GM23338 (cell line): ENCODE data around the gene TUBA8.
"Not testable (repeated sequence)": the region's sequence is repeated elsewhere in the genome, so short reads cannot be mapped to it uniquely, and the experiment has no call there.

Experiments used
- CREB1 ChIP-seq: fragments of 250-450 bp; sonication (Bioruptor Pico); IDR thresholded peaks from 2 replicates; pipeline ENCODE4 v1.5.0; 2020; ENCODE audit warnings: low read depth, mild to moderate bottlenecking, moderate library complexity
- ETS1 ChIP-seq: IDR thresholded peaks from 2 replicates; pipeline ENCODE4 v1.6.1; 2016; ENCODE audit warnings: antibody characterized with exemption
- EZH2 ChIP-seq: fragments of 200-600 bp; sonication (generic); IDR thresholded peaks from one replicate; pipeline ENCODE4 v1.8.0; 2017; ENCODE audit warnings: antibody characterized with exemption, mild to moderate bottlenecking, low read depth; ENCODE audit not compliant: unreplicated experiment
- EZH2phosphoT487 ChIP-seq: fragments of 200-600 bp; sonication (generic); IDR thresholded peaks from one replicate; pipeline ENCODE4 v1.8.1; 2018; ENCODE audit warnings: antibody characterized with exemption; ENCODE audit not compliant: unreplicated experiment
- JUNB ChIP-seq: IDR thresholded peaks from one replicate; pipeline ENCODE4 v1.6.1; 2016; ENCODE audit warnings: antibody characterized with exemption; ENCODE audit not compliant: unreplicated experiment
- NANOG ChIP-seq: IDR thresholded peaks from 2 replicates; pipeline ENCODE4 v1.6.1; 2016; ENCODE audit warnings: antibody characterized with exemption, borderline replicate concordance
- POLR2AphosphoS5 ChIP-seq: IDR thresholded peaks from 2 replicates; pipeline ENCODE4 v1.6.1; 2016; ENCODE audit warnings: antibody characterized with exemption, low read depth
- STAT1 ChIP-seq: IDR thresholded peaks from one replicate; pipeline ENCODE4 v1.6.1; 2016; ENCODE audit warnings: antibody characterized with exemption; ENCODE audit not compliant: unreplicated experiment
- TF ChIP-seq, protein P1 (sequence below), 2 experiments: fragments of 200-600 bp in 1 of 2; sonication (generic) in 1 of 2; conservative IDR thresholded peaks; 2 replicates each; pipeline versions ENCODE4 v1.5.1 to v1.6.1; 2016 to 2017; ENCODE audit warnings: antibody characterized with exemption in 2 of 2, low read depth in 2 of 2, mild to moderate bottlenecking in 2 of 2, moderate library complexity in 1 of 2
- TF ChIP-seq, protein P2 (sequence below): IDR thresholded peaks from one replicate; pipeline ENCODE4 v1.6.1; 2018; ENCODE audit warnings: antibody characterized with exemption; ENCODE audit not compliant: unreplicated experiment

GRCh38 chr22:18071307-18071967 is 39.2 kb upstream of the TUBA8 start:
- not testable (repeated sequence) for TF ChIP-seq POLR2AphosphoS5; NANOG; EZH2; EZH2phosphoT487; CREB1 (CRISPR knock-in tag); JUNB; STAT1; ETS1
- TF ChIP-seq, protein P1, sequence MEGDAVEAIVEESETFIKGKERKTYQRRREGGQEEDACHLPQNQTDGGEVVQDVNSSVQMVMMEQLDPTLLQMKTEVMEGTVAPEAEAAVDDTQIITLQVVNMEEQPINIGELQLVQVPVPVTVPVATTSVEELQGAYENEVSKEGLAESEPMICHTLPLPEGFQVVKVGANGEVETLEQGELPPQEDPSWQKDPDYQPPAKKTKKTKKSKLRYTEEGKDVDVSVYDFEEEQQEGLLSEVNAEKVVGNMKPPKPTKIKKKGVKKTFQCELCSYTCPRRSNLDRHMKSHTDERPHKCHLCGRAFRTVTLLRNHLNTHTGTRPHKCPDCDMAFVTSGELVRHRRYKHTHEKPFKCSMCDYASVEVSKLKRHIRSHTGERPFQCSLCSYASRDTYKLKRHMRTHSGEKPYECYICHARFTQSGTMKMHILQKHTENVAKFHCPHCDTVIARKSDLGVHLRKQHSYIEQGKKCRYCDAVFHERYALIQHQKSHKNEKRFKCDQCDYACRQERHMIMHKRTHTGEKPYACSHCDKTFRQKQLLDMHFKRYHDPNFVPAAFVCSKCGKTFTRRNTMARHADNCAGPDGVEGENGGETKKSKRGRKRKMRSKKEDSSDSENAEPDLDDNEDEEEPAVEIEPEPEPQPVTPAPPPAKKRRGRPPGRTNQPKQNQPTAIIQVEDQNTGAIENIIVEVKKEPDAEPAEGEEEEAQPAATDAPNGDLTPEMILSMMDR (conservative IDR thresholded peaks at IDR 0.05; ENCODE audit: low read depth in 2 of 2) = 0 out of 4 replicates have a peak, but pooled peaks of 1 of the 2 experiments have one; percentile 6
- TF ChIP-seq, protein P2, sequence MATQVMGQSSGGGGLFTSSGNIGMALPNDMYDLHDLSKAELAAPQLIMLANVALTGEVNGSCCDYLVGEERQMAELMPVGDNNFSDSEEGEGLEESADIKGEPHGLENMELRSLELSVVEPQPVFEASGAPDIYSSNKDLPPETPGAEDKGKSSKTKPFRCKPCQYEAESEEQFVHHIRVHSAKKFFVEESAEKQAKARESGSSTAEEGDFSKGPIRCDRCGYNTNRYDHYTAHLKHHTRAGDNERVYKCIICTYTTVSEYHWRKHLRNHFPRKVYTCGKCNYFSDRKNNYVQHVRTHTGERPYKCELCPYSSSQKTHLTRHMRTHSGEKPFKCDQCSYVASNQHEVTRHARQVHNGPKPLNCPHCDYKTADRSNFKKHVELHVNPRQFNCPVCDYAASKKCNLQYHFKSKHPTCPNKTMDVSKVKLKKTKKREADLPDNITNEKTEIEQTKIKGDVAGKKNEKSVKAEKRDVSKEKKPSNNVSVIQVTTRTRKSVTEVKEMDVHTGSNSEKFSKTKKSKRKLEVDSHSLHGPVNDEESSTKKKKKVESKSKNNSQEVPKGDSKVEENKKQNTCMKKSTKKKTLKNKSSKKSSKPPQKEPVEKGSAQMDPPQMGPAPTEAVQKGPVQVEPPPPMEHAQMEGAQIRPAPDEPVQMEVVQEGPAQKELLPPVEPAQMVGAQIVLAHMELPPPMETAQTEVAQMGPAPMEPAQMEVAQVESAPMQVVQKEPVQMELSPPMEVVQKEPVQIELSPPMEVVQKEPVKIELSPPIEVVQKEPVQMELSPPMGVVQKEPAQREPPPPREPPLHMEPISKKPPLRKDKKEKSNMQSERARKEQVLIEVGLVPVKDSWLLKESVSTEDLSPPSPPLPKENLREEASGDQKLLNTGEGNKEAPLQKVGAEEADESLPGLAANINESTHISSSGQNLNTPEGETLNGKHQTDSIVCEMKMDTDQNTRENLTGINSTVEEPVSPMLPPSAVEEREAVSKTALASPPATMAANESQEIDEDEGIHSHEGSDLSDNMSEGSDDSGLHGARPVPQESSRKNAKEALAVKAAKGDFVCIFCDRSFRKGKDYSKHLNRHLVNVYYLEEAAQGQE = not testable (repeated sequence)
